ENCODE measurements around the gene RHBDD2.

Gene RHBDD2

GRCh38 chr7:75916685-75917634 lies 38.1 kb downstream of the RHBDD2 start:
- DNase-seq: no peak
- no peak overlapping the region for H3K4me3 ChIP-seq (ENCODE audit: control insufficient read depth in 1 of 7, extremely low read depth in 1 of 7, insufficient read depth in 4 of 7, low read depth in 2 of 7, low read length in 6 of 7)
- no peaks in the 10 kb centered on the region for H3K36me3 ChIP-seq (ENCODE audit: control insufficient read depth in 4 of 4, insufficient read depth in 4 of 4, low read length in 3 of 4)
- peaks cover 5 to 18% (median 14%) of the 10 kb centered on the region in 4 experiments for H3K4me1 ChIP-seq (ENCODE audit: control extremely low read depth in 1 of 4, control insufficient read depth in 4 of 4, insufficient read depth in 4 of 4, low read length in 3 of 4)
- POLR2A ChIA-PET: interaction anchor here (0.6 to 0.7 kb wide), 2 partner anchors 39 to 99 kb away, joined by 3 read pairs; no protein-coding TSS in a partner anchor
- no peak overlapping the region for H3K27ac ChIP-seq (ENCODE audit: insufficient read depth in 1 of 2, low read depth in 1 of 2, low read length in 2 of 2, poor library complexity in 1 of 2, severe bottlenecking in 2 of 2)
- H3K27me3 ChIP-seq (replicated peaks in 2 of 5; ENCODE audit: control insufficient read depth in 4 of 5, insufficient read depth in 5 of 5, low read length in 4 of 5): no peaks in the 10 kb centered on the region
- CTCF ChIA-PET: interaction anchor here (0.7 to 1.2 kb wide), 2 partner anchors 10 to 120 kb away, joined by 3 read pairs; no protein-coding TSS in a partner anchor
- H3K9me3 ChIP-seq (ENCODE audit: control extremely low read depth in 1 of 5, control insufficient read depth in 4 of 5, insufficient read depth in 2 of 5, low read depth in 1 of 5, low read length in 4 of 5): no peaks in the 10 kb centered on the region
- WGBS (ENCODE audit: insufficient coverage): 100% methylated on average over 7 of the region's 11 CpGs

DNA sequence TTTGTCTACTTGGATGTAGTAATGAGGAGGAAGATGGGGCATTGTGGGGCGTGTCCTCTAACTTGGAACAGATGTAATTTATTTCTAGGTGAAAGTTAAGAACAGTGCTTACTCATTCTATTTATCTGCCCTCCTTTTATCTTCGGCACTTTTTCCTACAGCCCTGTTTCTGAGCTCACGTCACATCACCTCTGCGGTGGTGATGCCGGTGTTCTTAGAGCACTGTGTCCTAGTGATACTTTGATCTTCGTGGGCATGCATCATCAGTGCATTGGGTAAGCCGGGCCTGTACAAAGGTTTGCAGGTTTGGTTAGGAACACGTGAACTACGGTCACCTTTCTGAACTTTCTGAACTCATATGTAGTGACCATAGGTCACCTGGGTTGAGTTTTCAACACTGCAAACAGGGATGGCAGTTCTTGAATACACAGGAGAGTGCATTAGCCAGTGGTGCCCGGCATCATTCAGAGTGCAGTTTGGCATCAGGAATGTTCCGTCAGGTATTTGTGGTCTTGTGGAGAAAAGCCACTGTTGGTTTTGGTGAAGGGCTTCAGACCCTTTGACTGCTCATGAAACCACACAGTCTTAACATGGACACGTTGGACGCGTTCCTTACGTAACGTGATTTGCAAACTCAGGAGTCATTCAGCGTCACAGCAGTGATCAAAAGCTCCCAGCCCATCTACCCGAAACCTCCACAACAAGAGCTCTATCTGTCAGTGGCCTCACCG lies 41.8 kb downstream of the RHBDD2 start:
- 96% methylated on average over 19 of the region's 19 CpGs for WGBS (ENCODE audit: insufficient coverage)
- no peak for DNase-seq
- no peaks in the 10 kb centered on the region for H3K36me3 ChIP-seq (ENCODE audit: control insufficient read depth in 4 of 4, insufficient read depth in 4 of 4, low read length in 3 of 4)
- no peak overlapping the region for H3K27ac ChIP-seq (ENCODE audit: insufficient read depth in 1 of 2, low read depth in 1 of 2, low read length in 2 of 2, poor library complexity in 1 of 2, severe bottlenecking in 2 of 2)
- no peak overlapping the region for H3K4me3 ChIP-seq (ENCODE audit: control insufficient read depth in 1 of 7, extremely low read depth in 1 of 7, insufficient read depth in 4 of 7, low read depth in 2 of 7, low read length in 6 of 7)
- H3K4me1 ChIP-seq (ENCODE audit: control extremely low read depth in 1 of 4, control insufficient read depth in 4 of 4, insufficient read depth in 4 of 4, low read length in 3 of 4): peaks cover 2 to 8% (median 6%) of the 10 kb centered on the region in 4 experiments
- ChIA-PET POLR2A (interaction anchor here (1.2 kb wide), 1 partner anchor 57 kb away, joined by 3 read pairs; no protein-coding TSS in a partner anchor), CTCF (no interaction called here)
- no peaks in the 10 kb centered on the region for H3K27me3 ChIP-seq (replicated peaks in 2 of 5; ENCODE audit: control insufficient read depth in 4 of 5, insufficient read depth in 5 of 5, low read length in 4 of 5)
- no peaks in the 10 kb centered on the region for H3K9me3 ChIP-seq (ENCODE audit: control extremely low read depth in 1 of 5, control insufficient read depth in 4 of 5, insufficient read depth in 2 of 5, low read depth in 1 of 5, low read length in 4 of 5)

DNA sequence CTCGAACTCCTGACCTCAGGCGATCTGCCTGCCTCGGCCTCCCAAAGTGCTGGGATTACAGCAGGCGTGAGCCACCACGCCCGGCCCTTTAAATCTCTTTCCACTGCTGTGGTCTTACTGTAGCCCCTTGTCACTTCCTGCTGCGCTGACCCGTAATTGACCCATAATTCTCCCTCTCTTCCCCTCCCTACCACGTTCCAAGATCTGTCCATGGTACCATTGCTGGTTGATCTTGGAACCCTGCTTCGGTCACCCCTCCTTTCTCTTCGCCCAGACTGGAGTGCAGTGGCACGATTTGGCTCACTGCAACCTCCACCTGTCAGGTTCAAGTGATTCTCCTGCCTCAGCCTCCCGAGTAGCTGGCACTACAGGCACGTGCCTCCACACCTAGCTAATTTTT lies 42.6 kb downstream of the RHBDD2 start:
- Histone ChIP-seq H3K4me3 (ENCODE audit: control insufficient read depth in 1 of 7, extremely low read depth in 1 of 7, insufficient read depth in 4 of 7, low read depth in 2 of 7, low read length in 6 of 7) (no peak overlapping the region), H3K27me3 (replicated peaks in 2 of 5; ENCODE audit: control insufficient read depth in 4 of 5, insufficient read depth in 5 of 5, low read length in 4 of 5) (no peaks in the 10 kb centered on the region), H3K27ac (ENCODE audit: insufficient read depth in 1 of 2, low read depth in 1 of 2, low read length in 2 of 2, poor library complexity in 1 of 2, severe bottlenecking in 2 of 2) (no peak overlapping the region), H3K36me3 (ENCODE audit: control insufficient read depth in 4 of 4, insufficient read depth in 4 of 4, low read length in 3 of 4) (no peaks in the 10 kb centered on the region), H3K4me1 (ENCODE audit: control extremely low read depth in 1 of 4, control insufficient read depth in 4 of 4, insufficient read depth in 4 of 4, low read length in 3 of 4) (peaks cover 0 to under 1% (median 0%) of the 10 kb centered on the region in 4 experiments), H3K9me3 (ENCODE audit: control extremely low read depth in 1 of 5, control insufficient read depth in 4 of 5, insufficient read depth in 2 of 5, low read depth in 1 of 5, low read length in 4 of 5) (no peaks in the 10 kb centered on the region)
- DNase-seq: no peak
- ChIA-PET CTCF (interaction anchor here (1.4 kb wide), 1 partner anchor 11 kb away, joined by 4 read pairs; no protein-coding TSS in a partner anchor), POLR2A (no interaction called here)
- 96% methylated on average over 12 of the region's 14 CpGs for WGBS (ENCODE audit: insufficient coverage)

GRCh38 chr7:75922966-75923603 lies 44.3 kb downstream of the RHBDD2 start:
- no peak for DNase-seq
- Histone ChIP-seq H3K4me3 (ENCODE audit: control insufficient read depth in 1 of 7, extremely low read depth in 1 of 7, insufficient read depth in 4 of 7, low read depth in 2 of 7, low read length in 6 of 7) (no peak overlapping the region), H3K4me1 (ENCODE audit: control extremely low read depth in 1 of 4, control insufficient read depth in 4 of 4, insufficient read depth in 4 of 4, low read length in 3 of 4) (no peaks in the 10 kb centered on the region), H3K27me3 (replicated peaks in 2 of 5; ENCODE audit: control insufficient read depth in 4 of 5, insufficient read depth in 5 of 5, low read length in 4 of 5) (no peaks in the 10 kb centered on the region), H3K9me3 (ENCODE audit: control extremely low read depth in 1 of 5, control insufficient read depth in 4 of 5, insufficient read depth in 2 of 5, low read depth in 1 of 5, low read length in 4 of 5) (no peaks in the 10 kb centered on the region), H3K27ac (ENCODE audit: insufficient read depth in 1 of 2, low read depth in 1 of 2, low read length in 2 of 2, poor library complexity in 1 of 2, severe bottlenecking in 2 of 2) (no peak overlapping the region), H3K36me3 (ENCODE audit: control insufficient read depth in 4 of 4, insufficient read depth in 4 of 4, low read length in 3 of 4) (no peaks in the 10 kb centered on the region)
- 96% methylated on average over 8 of the region's 9 CpGs for WGBS (ENCODE audit: insufficient coverage)
- ChIA-PET POLR2A (no interaction called here), CTCF (interaction anchor here (0.9 to 1.0 kb wide), 2 partner anchors 21 to 94 kb away, joined by 3 to 4 read pairs; no protein-coding TSS in a partner anchor)

DNA sequence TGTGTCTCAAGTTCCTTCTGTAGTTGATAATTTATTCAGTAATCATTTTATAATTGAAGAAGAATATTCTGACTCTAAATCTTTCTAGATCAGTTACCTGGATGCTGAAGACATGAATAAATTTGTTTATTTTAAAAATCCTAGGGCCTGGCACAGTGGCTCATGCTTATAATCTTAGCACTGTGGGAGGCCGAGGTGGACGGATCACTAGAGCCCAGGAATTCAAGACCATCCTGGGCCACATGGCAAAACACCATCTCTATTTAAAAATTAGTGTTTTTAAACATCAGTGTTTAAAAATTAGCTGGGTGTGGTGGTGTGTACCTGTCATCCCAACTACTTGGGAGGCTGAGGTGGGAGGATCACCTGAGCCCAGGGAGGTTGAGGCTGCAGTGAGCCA lies 45.4 kb downstream of the RHBDD2 start:
- Histone ChIP-seq H3K4me3 (ENCODE audit: control insufficient read depth in 1 of 7, extremely low read depth in 1 of 7, insufficient read depth in 4 of 7, low read depth in 2 of 7, low read length in 6 of 7) (no peak overlapping the region), H3K27me3 (replicated peaks in 2 of 5; ENCODE audit: control insufficient read depth in 4 of 5, insufficient read depth in 5 of 5, low read length in 4 of 5) (no peaks in the 10 kb centered on the region), H3K4me1 (ENCODE audit: control extremely low read depth in 1 of 4, control insufficient read depth in 4 of 4, insufficient read depth in 4 of 4, low read length in 3 of 4) (no peaks in the 10 kb centered on the region), H3K9me3 (ENCODE audit: control extremely low read depth in 1 of 5, control insufficient read depth in 4 of 5, insufficient read depth in 2 of 5, low read depth in 1 of 5, low read length in 4 of 5) (no peaks in the 10 kb centered on the region), H3K36me3 (ENCODE audit: control insufficient read depth in 4 of 4, insufficient read depth in 4 of 4, low read length in 3 of 4) (no peaks in the 10 kb centered on the region), H3K27ac (ENCODE audit: insufficient read depth in 1 of 2, low read depth in 1 of 2, low read length in 2 of 2, poor library complexity in 1 of 2, severe bottlenecking in 2 of 2) (no peak overlapping the region)
- POLR2A ChIA-PET: no interaction called here
- CTCF ChIA-PET: no interaction called here
- DNase-seq: no peak
- WGBS (ENCODE audit: insufficient coverage): no CpG with 5 or more reads among the region's 2 CpGs

GRCh38 chr7:75924889-75925288 lies 46.1 kb downstream of the RHBDD2 start:
- H3K9me3 ChIP-seq (ENCODE audit: control extremely low read depth in 1 of 5, control insufficient read depth in 4 of 5, insufficient read depth in 2 of 5, low read depth in 1 of 5, low read length in 4 of 5): no peaks in the 10 kb centered on the region
- no peak for DNase-seq
- H3K4me1 ChIP-seq (ENCODE audit: control extremely low read depth in 1 of 4, control insufficient read depth in 4 of 4, insufficient read depth in 4 of 4, low read length in 3 of 4): no peaks in the 10 kb centered on the region
- WGBS (ENCODE audit: insufficient coverage): 100% methylated on average over 2 of the region's 2 CpGs
- no peak overlapping the region for H3K4me3 ChIP-seq (ENCODE audit: control insufficient read depth in 1 of 7, extremely low read depth in 1 of 7, insufficient read depth in 4 of 7, low read depth in 2 of 7, low read length in 6 of 7)
- ChIA-PET POLR2A (interaction anchor here (1.2 kb wide), 1 partner anchor 10 kb away, joined by 4 read pairs; the partner anchor contains the start of gene POR), CTCF (no interaction called here)
- H3K27ac ChIP-seq (ENCODE audit: insufficient read depth in 1 of 2, low read depth in 1 of 2, low read length in 2 of 2, poor library complexity in 1 of 2, severe bottlenecking in 2 of 2): no peak overlapping the region
- H3K27me3 ChIP-seq (replicated peaks in 2 of 5; ENCODE audit: control insufficient read depth in 4 of 5, insufficient read depth in 5 of 5, low read length in 4 of 5): no peaks in the 10 kb centered on the region
- H3K36me3 ChIP-seq (ENCODE audit: control insufficient read depth in 4 of 4, insufficient read depth in 4 of 4, low read length in 3 of 4): no peaks in the 10 kb centered on the region

All from common myeloid progenitor, CD34-positive (primary cell).